ENCODE results near the gene INSC.

GRCh38 chr11:15107730-15108515 lies 6.8 kb upstream of the INSC start:
- TF ChIP-seq POLR2A (IDR thresholded peaks at IDR 0.05), result no peak
- TF ChIP-seq CTCF (IDR thresholded peaks at IDR 0.05), result no peak
